Body of pancreas (tissue), 4 donors: ENCODE data around the gene RNU6-9.

Experiments
- CTCF ChIP-seq, 7 experiments: fragments of 450-650 bp in 4 of 7; fragments of 200-600 bp in 3 of 7; sonication (generic) in 3 of 7; IDR thresholded peaks; one replicate each; pipeline ENCODE4 v1.5.1; 2016 to 2019; ENCODE audit warnings: antibody characterized with exemption in 7 of 7
- POLR2A ChIP-seq, 3 donors: fragments of 450-650 bp; IDR thresholded peaks; one replicate each; pipeline ENCODE4 v1.6.1; 2016; ENCODE audit warnings: antibody characterized with exemption in 3 of 3, mild to moderate bottlenecking in 2 of 3

GRCh38 chr19:872266-872951 lies 20.9 kb upstream of the RNU6-9 start:
- TF ChIP-seq CTCF (IDR thresholded peaks at IDR 0.05) (no peak), POLR2A (IDR thresholded peaks at IDR 0.05) (no peak)
